K562 treated with DMSO at 1 percent for 48 hours (cell line): Measurements from ENCODE around the gene EXOC1L. TPM values are rescaled to one million over a fixed set of nuclear protein-coding genes. Genes with fewer than 3 reads are reported as not detected.

ENCODE experiments used
- total RNA-seq: library from RNA; unstranded; fragments of 300-600 nt; gene quantifications from 2 replicates; pipeline ENCODE4 v1.2.3, GENCODE V29; 2022; ENCODE audit warnings: low replicate concordance; ENCODE audit errors: extremely low read depth

The EXOC1L gene
- total RNA-seq, result not detected in 2 replicates

GRCh38 chr4:55819634-55820033 lies at the start of gene EXOC1L:
Gene EXOC1L (plus strand): TSS chr4:55819790. CDS start chr4:55820027, 237 bp downstream.

GRCh38 chr4:55853484-55854046 lies 34.0 kb downstream of the EXOC1L start, which contains the start of gene EXOC1:
Gene EXOC1 (plus strand): TSS chr4:55853648. CDS start chr4:55858324, 4,676 bp downstream.

Other genes starting within 250 kb of the EXOC1L start
- gene PDCL2, start 227.5 kb upstream of the EXOC1L start, total RNA-seq, result not detected in 2 replicates
- not detected in 2 replicates for gene NMU, start 183.5 kb upstream of the EXOC1L start, total RNA-seq
- gene EXOC1, start 33.9 kb downstream of the EXOC1L start, total RNA-seq, result not detected in 2 replicates
- gene CEP135, start 129.2 kb downstream of the EXOC1L start, total RNA-seq, result not detected in 2 replicates